Endothelial cell (in vitro differentiated cells): ENCODE measurements around the gene MCF2L2. TPM values are rescaled to one million over a fixed set of nuclear protein-coding genes. Genes with fewer than 3 reads are reported as not detected.

Experiments
- DNase-seq: peaks from one replicate; pipeline ENCODE4 v3.0.0; 2021; ENCODE audit warnings: low spot score
- H3K27ac Mint-ChIP-seq: one replicate; pipeline ENCODE4 v1.8.0; 2021; ENCODE audit warnings: mixed read lengths, inconsistent platforms; ENCODE audit not compliant: unreplicated experiment
- H3K27me3 Mint-ChIP-seq: one replicate; pipeline ENCODE4 v1.8.0; 2021; ENCODE audit warnings: mild to moderate bottlenecking, moderate library complexity, mixed read lengths, inconsistent platforms; ENCODE audit not compliant: unreplicated experiment
- H3K36me3 Mint-ChIP-seq: one replicate; pipeline ENCODE4 v1.8.0; 2021; ENCODE audit warnings: mild to moderate bottlenecking, low read depth, mixed read lengths, inconsistent platforms; ENCODE audit not compliant: unreplicated experiment
- H3K4me1 Mint-ChIP-seq: one replicate; pipeline ENCODE4 v1.8.0; 2021; ENCODE audit warnings: mild to moderate bottlenecking, mixed read lengths, inconsistent platforms; ENCODE audit not compliant: unreplicated experiment
- H3K4me3 Mint-ChIP-seq: one replicate; pipeline ENCODE4 v1.8.0; 2021; ENCODE audit warnings: mild to moderate bottlenecking, mixed read lengths, inconsistent platforms; ENCODE audit not compliant: unreplicated experiment
- H3K9me3 Mint-ChIP-seq: one replicate; pipeline ENCODE4 v1.8.0; 2021; ENCODE audit warnings: mixed read lengths, inconsistent platforms; ENCODE audit not compliant: unreplicated experiment
- CTCF ChIP-seq: fragments of 200-600 bp; sonication (generic); IDR thresholded peaks from one replicate; pipeline ENCODE4 v1.5.0; 2021; ENCODE audit warnings: antibody characterized with exemption; ENCODE audit not compliant: unreplicated experiment
- total RNA-seq: library from RNA; stranded (reverse); fragmentation: NEBNext Ultra II Directional; extraction: Animal tissue kit (Norgen Biotek cat#: 25700); gene quantifications from one replicate; pipeline ENCODE4 v1.2.1, GENCODE V29; 2021; ENCODE audit not compliant: unreplicated experiment

MCF2L2 gene
- total RNA-seq, 1 donor from 2014 or later: 1.8 TPM

GRCh38 chr3:183313764-183314163 is 114.7 kb downstream of the MCF2L2 start:
- no peaks in the 10 kb centered on the region for H3K4me1 Mint-ChIP-seq
- no peak overlapping the region for H3K4me3 Mint-ChIP-seq
- H3K27ac Mint-ChIP-seq: no peak overlapping the region
- no peak for TF ChIP-seq CTCF
- no peaks in the 10 kb centered on the region for H3K36me3 Mint-ChIP-seq
- no peak for DNase-seq
- H3K9me3 Mint-ChIP-seq: no peaks in the 10 kb centered on the region
- peaks cover 2% of the 10 kb centered on the region for H3K27me3 Mint-ChIP-seq

- Mint-ChIP-seq H3K9me3 (no peaks in the 10 kb centered on the region), H3K36me3 (no peaks in the 10 kb centered on the region), H3K4me3 (no peak overlapping the region), H3K27me3 (peaks cover 2% of the 10 kb centered on the region), H3K4me1 (no peaks in the 10 kb centered on the region), H3K27ac (no peak overlapping the region)
- no peak for DNase-seq
- no peak for TF ChIP-seq CTCF
Measured at GRCh38 chr3:183313351-183313750, 115.1 kb downstream of the MCF2L2 start.

GRCh38 chr3:183312433-183312832 is 116.0 kb downstream of the MCF2L2 start:
- TF ChIP-seq CTCF: no peak
- peaks cover 2% of the 10 kb centered on the region for H3K27me3 Mint-ChIP-seq
- DNase-seq: no peak
- H3K9me3 Mint-ChIP-seq: no peaks in the 10 kb centered on the region
- no peaks in the 10 kb centered on the region for H3K36me3 Mint-ChIP-seq
- H3K4me1 Mint-ChIP-seq: no peaks in the 10 kb centered on the region
- no peak overlapping the region for H3K27ac Mint-ChIP-seq
- no peak overlapping the region for H3K4me3 Mint-ChIP-seq

GRCh38 chr3:183310936-183311335 is 117.5 kb downstream of the MCF2L2 start:
- Mint-ChIP-seq H3K27ac (no peak overlapping the region), H3K36me3 (no peaks in the 10 kb centered on the region), H3K9me3 (no peaks in the 10 kb centered on the region), H3K4me1 (no peaks in the 10 kb centered on the region), H3K4me3 (no peak overlapping the region), H3K27me3 (peaks cover 2% of the 10 kb centered on the region)
- TF ChIP-seq CTCF: no peak
- no peak for DNase-seq

- H3K27ac Mint-ChIP-seq: no peak overlapping the region
- TF ChIP-seq CTCF: no peak
Measured at GRCh38 chr3:183309276-183309675, 119.1 kb downstream of the MCF2L2 start.

More at GRCh38 chr3:183309276-183309675, 119.1 kb downstream of the MCF2L2 start:
- Mint-ChIP-seq H3K36me3 (no peaks in the 10 kb centered on the region), H3K9me3 (no peaks in the 10 kb centered on the region), H3K4me1 (no peaks in the 10 kb centered on the region), H3K27me3 (no peaks in the 10 kb centered on the region), H3K4me3 (no peak overlapping the region)
- DNase-seq: no peak
